ENCODE results near the gene HOXA6.
A peak's percentile ranks its signal among the peaks of the same experiment; 100 is the strongest.

HOXA6 gene

DNA sequence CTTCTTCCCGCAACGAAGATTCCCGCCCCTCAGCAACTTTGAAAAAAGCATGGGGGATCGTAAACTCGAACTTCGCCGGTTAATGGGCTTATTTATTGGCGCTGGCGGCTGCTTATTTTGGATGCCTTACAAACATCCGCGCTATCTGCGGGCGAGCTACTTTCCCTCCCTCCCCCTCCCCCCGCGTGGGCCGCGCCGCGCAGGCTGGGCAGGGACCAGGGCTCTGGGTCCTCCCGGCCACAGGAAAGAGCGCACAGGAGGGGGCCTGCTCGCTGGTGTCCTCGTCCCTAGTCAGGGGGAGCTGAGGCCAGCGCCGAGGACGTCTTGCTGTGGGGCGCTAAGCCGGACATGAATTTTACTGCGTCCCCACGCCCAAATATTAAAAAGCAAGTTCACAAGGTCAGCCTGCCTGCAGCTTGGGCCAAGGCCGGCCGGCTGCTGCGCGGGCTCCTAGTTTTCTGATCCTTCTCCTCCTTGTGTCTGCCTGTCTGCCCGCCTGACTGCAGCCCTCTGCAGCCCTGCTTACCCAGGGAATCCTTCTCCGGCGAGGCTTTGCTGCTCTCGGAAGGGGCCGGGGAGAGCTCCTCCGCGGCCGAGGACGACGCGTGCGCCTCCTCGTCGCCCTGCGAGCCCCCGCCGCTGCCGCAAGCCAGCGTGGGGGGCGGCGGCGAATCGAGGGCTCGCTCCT is 25.4 kb upstream of the HOXA6 start:
- peak; percentile 5 for DNase-seq

- peak; percentile 1 for DNase-seq
Observed at GRCh38 chr7:27172315-27172774, 24.8 kb upstream of the HOXA6 start.

GRCh38 chr7:27171637-27172314 is 24.2 kb upstream of the HOXA6 start:
- DNase-seq = peak; percentile 13

DNA sequence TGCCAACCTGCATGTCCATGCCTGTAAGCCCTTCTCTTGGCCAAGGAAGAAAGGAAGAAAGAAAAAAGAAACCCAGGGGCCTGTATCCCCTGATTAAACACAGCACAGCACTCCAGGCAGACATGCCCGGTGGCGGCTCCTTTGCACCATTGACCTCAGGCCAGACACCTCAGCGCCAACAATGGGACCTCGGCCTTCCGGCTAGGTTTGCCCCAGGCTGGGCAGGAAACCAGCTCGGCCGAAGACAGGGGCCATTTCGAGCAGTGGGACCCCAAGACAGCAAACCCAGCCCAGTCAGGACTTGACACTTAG is 23.7 kb upstream of the HOXA6 start:
- no peak for DNase-seq

DNA sequence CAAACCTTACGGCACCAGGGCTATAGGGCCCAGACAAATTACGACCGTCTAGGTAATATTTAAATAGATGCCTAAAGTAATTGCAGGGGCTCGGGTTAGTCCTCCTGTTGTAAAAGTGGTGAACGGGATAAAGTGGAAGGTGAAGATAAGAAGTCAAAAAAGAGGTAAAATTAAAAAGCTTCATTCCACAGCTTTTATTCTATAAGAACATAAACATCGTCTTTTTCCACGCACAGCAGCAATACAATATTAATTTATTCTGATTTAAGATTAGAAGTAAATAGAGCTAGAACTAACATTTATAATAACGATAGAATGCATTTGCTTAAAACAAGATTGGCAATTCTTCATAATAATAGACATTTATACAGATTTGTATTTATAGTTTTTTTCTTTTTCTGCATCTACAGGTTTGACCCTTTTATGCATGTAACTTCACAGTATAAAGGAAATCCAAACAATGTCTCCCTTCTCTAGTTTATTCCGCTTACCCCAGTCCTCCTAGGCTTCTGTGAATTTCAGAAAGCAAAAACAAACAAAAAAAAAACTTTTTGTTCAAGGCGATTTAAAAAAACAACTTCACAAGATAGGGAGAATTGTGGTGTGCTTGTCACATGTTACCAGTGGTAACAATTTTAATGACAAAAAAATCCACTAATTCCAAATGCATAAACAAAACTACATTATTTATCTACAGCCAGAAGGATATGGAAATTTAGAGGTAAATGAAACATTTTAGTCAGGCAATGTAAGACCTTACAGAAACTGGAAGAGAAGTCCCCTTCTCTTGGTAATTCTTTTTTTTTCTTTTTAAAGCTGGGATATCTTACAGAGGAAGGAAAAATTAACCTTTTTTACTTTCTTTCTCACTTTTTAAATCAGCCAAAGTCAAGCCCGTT is 23.1 kb upstream of the HOXA6 start:
- no peak for DNase-seq

DNA sequence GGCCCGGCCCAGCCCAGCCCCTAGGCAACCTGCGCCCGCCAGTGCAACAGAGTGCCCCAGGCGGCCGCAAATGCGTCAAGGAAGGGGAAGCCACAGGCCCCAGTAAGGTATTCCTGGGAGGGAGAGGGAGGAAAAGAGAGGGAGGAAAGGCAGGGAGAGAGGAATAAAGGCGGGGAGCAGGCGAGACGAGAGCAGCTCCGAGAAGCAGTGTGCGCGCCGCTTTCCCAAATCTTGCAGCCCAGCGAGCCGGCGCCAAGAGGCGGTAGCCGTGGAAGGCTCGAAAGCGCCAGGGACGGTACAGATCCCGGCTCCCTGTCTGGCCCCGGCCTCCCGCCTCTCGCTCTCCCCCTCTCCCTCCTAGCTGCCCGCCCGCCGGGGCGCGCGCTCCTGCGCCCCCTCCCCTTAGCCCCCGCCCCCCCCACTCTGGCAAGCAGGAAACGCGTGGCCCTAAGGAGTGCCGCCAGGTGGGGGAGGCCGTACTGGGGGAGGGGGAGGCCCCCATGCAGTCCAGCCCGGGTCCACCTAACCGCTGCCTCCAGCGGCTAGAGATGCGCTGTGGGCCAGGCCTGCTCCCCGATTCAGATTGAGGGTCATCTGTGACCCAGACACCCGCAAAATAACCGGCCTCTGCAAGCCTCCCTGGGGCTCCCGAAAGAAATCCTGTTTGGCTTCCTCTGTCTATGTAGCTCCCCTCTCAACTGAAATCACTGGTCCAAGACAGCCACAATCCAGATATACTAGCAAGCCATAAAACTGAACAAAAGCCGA is 22.3 kb upstream of the HOXA6 start:
- DNase-seq = peak; percentile 1

GRCh38 chr7:27168265-27168947 is 20.8 kb upstream of the HOXA6 start:
- DNase-seq = peak; percentile 46

DNA sequence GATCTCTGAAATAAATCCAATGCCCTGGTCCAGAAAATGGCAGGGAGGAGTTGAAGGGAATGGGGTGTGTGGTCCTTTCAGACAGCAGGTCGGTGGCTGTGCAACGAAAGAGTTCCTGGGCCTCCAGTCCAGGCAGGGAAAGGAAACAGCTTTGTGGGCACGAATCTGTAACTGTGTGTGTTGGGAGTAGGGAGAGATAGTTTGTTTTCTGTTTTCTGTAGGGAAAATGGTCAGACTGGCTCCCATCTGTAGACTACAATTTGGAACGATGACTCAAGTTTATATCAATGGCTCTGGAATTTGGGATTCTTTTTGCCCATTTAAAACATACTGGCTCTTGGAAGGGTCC is 20.3 kb upstream of the HOXA6 start:
- DNase-seq = peak; percentile 0

- DNase-seq = peak; percentile 2
Observed at GRCh38 chr7:27166531-27167505, 19.2 kb upstream of the HOXA6 start.

GRCh38 chr7:27165996-27166530 is 18.5 kb upstream of the HOXA6 start:
- no peak for DNase-seq

- DNase-seq = no peak
Observed at GRCh38 chr7:27165089-27165995, 17.8 kb upstream of the HOXA6 start, which contains the start of gene HOXA9. HOXA9 (minus strand) TSS chr7:27165537; CDS start chr7:27165457, 80 bp downstream.

DNA sequence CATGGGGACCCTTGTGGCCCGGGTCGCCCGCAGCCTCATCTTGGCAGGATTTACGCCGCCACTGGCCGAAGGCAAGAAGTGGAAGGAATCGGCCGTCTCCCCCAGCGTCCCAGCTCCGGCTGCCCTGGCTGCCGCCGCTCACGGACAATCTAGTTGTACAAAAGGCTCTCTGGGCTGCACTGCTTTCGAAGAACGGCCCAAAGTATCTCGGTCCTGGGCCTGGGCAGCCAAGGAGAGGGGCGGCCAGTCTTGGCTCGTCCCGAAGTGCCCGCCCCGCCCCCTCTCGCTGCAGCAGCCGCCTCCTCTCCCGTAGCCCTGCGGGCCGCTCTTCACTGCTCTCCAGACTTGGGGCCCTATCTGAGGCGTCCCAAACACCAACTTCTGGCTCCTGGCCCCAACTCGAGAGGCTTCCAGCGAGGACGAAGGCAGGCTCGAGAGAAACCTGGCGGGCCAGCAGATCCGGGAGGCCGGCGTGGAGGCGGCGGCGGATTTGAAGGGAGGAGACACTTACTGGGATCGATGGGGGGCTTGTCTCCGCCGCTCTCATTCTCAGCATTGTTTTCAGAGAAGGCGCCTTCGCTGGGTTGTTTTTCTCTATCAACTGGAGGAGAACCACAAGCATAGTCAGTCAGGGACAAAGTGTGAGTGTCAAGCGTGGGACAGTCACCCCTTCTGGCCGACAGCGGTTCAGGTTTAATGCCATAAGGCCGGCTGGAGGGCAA is 17.0 kb upstream of the HOXA6 start:
- no peak for DNase-seq

DNA sequence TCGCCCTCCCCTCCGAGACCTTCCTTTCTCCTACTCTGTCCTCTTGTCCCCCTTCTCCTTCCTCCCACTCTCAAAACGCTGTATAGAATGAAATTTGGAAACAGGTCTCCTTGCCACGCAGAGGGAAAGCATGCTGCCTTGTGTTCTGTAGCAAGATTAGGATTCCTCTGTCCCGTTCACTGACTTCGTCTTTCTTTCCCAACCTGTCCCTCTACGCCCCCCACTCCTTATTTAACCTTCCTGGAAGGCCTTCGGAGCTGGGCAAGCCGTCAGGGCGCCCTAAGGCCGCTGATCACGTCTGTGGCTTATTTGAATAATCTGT is 16.4 kb upstream of the HOXA6 start:
- no peak for DNase-seq

DNA sequence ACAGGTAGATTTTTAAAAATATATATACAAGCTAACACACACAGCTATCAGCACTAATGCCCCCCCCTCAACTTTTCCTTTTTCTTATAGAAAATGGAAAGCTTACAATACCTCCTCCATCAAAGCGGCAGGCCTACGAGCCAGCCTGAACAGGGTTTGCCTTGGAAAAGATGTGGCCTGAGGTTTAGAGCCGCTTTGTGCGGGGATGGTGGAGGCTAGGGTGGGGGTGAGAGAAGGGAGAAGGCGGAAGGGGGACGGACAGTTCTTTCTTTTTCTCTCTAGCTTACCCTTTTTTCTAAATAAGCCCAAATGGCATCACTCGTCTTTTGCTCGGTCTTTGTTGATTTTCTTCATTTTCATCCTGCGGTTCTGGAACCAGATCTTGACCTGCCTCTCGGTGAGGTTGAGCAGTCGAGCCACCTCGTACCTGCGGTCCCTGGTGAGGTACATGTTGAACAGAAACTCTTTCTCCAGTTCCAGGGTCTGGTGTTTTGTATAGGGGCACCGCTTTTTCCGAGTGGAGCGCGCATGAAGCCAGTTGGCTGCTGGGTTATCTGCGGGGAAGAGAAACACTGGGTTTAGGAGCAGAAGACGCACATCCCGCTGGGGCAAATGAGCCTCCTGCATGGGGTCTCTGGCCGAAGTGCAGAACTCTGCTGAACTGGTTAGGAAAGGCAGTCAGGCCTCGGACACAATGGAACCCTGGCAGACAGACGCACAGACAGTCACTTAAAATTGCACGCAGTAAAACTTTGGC is 15.9 kb upstream of the HOXA6 start:
- DNase-seq = no peak

- DNase-seq = no peak
Observed at GRCh38 chr7:27162561-27163287, 15.2 kb upstream of the HOXA6 start.

DNA sequence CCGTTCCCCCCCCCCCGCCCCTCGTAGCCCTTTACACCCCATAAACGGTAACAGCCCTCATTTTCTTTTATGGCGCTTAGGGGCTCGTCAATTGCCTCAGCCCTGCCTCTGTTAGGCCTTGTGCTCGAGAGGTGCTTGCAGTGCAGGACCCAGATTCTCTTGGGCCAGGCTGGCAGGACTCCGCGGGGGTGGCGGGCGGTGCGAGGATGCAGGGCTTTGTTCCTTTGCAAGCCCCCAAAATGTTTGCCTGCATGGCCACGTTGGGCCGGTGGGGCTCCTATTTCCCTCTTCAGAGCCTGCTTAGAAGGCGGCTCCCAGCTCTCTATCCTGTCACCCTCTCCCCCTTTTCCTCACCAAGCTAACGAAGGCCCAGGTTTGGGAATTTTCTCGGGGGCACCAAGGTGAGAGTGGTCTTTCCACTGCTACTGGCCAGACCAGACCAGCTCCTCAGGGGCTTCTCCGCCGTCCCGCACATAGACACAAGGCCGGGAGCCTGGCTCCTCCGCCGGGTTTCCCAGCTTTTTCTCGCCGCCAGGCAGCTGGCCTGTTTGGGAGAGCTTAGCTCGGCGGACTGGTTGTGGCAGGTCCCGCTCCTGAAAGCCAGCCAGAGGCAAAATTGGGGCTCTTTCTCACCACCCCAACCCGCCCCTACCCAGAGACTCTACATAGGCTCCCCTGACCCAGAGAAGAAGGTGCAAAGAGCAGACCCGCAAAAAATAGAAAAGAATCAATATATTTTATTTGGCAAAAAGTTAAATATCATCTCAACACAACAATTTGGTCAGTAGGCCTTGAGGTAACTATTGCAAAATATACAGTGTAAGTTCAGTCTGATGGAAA is 14.4 kb upstream of the HOXA6 start:
- DNase-seq = no peak

Measured in CD4-positive, alpha-beta T cell treated with Interleukin-6 for 4 hours (primary cell).